ENCODE results near the gene LRP6.

GRCh38 chr12:12254553-12254952 lies 12.3 kb downstream of the LRP6 start:
- TF ChIP-seq EZH2 (IDR thresholded peaks at IDR 0.05; ENCODE audit: low read length, missing control alignments) (no peak), CTCF (conservative IDR thresholded peaks at IDR 0.05 in 1 of 2, IDR thresholded peaks at IDR 0.05 in 1 of 2; ENCODE audit: low read depth in 1 of 2, low read length in 2 of 2) (no peak)
